HEK293T (cell line): ENCODE results near the gene ATP5MG.

Source experiments
- BHLHE40 ChIP-seq: fragments of 450-650 bp; IDR thresholded peaks from 2 replicates; pipeline ENCODE4 v1.6.1; 2016; ENCODE audit warnings: mild to moderate bottlenecking, moderate library complexity, borderline replicate concordance
- ELF4 ChIP-seq: fragments of 450-650 bp; IDR thresholded peaks from 2 replicates; pipeline ENCODE4 v1.6.1; 2017; ENCODE audit warnings: antibody characterized with exemption
- FOXA1 ChIP-seq: fragments of 450-650 bp; IDR thresholded peaks from 2 replicates; pipeline ENCODE4 v1.6.1; 2016; ENCODE audit warnings: mild to moderate bottlenecking
- FOXK2 ChIP-seq: fragments of 450-650 bp; IDR thresholded peaks from 2 replicates; pipeline ENCODE4 v1.6.1; 2016; ENCODE audit warnings: mild to moderate bottlenecking
- FOXM1 ChIP-seq: fragments of 450-650 bp; IDR thresholded peaks from 2 replicates; pipeline ENCODE4 v1.6.1; 2017; ENCODE audit warnings: mild to moderate bottlenecking, borderline replicate concordance
- HDGF ChIP-seq: fragments of 450-650 bp; IDR thresholded peaks from 2 replicates; pipeline ENCODE4 v1.6.1; 2017; ENCODE audit warnings: antibody characterized with exemption, borderline replicate concordance
- LEF1 ChIP-seq: fragments of 450-650 bp; IDR thresholded peaks from 2 replicates; pipeline ENCODE4 v1.6.1; 2017; ENCODE audit warnings: mild to moderate bottlenecking, borderline replicate concordance
- TARDBP ChIP-seq: fragments of 450-650 bp; IDR thresholded peaks from 2 replicates; pipeline ENCODE4 v1.6.1; 2016

DNA sequence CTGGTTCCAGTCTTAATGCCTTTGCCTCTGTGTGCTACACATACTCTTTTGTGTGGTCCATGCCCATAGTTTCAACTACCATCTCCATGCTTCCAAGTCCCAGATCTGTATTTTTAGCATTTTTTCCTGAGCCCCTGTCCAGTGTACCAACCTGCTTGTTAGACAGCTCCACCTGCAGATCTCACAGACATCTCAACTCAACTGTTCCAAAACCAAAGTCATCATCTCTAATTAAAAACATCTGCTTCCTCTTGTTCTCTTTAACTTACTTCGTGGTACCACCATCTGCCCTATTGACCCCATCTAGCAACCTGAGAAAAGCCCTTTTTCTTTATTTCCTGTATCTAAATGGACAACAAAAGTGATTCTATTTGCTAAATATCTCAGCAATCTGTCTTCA is 26.3 kb downstream of the ATP5MG start:
- TF ChIP-seq FOXA1: no peak
- TF ChIP-seq LEF1: no peak
- no peak for TF ChIP-seq ELF4
- TF ChIP-seq TARDBP: no peak
- TF ChIP-seq BHLHE40: no peak
- no peak for TF ChIP-seq FOXK2
- TF ChIP-seq FOXM1: no peak
- no peak for TF ChIP-seq HDGF
